ENCODE measurements around the gene SLC22A2. TPM values are rescaled to one million over a fixed set of nuclear protein-coding genes. Genes with fewer than 3 reads are reported as not detected.

SLC22A2 gene
- total RNA-seq, 4 donors from 2014 or later, result not detected

DNA sequence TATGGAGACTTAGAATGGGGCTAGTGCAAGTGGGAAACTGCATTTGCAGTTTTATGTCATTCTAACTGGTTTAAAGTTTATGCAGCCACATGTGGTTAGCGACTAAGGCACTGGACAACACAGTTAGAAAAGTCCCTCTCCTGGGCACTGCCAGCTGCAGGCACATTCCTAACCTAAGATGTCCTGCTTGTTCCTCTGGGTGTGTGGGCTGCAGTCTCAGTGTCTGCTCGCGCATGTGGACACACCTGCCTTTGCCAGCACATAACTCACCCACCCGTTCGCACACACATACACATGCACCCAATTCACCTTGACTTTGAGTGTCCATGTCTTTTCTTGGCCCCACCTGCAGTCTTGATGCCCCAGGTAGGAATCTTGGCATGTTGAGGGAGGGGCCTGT, 18.5 kb upstream of the SLC22A2 start:
- intact Hi-C loops (cut with DNase I; ENCODE audit: low total_unique reads), result no loop called here
- no peak for DNase-seq (ENCODE audit: low spot score in 2 of 2)
- no peak overlapping the region for H3K4me3 ChIP-seq (ENCODE audit: low read depth, poor library complexity, severe bottlenecking)
- no peak for TF ChIP-seq POLR2A (IDR thresholded peaks at IDR 0.05)
- TF ChIP-seq, protein P1, sequence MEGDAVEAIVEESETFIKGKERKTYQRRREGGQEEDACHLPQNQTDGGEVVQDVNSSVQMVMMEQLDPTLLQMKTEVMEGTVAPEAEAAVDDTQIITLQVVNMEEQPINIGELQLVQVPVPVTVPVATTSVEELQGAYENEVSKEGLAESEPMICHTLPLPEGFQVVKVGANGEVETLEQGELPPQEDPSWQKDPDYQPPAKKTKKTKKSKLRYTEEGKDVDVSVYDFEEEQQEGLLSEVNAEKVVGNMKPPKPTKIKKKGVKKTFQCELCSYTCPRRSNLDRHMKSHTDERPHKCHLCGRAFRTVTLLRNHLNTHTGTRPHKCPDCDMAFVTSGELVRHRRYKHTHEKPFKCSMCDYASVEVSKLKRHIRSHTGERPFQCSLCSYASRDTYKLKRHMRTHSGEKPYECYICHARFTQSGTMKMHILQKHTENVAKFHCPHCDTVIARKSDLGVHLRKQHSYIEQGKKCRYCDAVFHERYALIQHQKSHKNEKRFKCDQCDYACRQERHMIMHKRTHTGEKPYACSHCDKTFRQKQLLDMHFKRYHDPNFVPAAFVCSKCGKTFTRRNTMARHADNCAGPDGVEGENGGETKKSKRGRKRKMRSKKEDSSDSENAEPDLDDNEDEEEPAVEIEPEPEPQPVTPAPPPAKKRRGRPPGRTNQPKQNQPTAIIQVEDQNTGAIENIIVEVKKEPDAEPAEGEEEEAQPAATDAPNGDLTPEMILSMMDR (IDR thresholded peaks at IDR 0.05), result no peak
- 89% methylated on average over 5 of the region's 5 CpGs for WGBS, 2 donors

DNA sequence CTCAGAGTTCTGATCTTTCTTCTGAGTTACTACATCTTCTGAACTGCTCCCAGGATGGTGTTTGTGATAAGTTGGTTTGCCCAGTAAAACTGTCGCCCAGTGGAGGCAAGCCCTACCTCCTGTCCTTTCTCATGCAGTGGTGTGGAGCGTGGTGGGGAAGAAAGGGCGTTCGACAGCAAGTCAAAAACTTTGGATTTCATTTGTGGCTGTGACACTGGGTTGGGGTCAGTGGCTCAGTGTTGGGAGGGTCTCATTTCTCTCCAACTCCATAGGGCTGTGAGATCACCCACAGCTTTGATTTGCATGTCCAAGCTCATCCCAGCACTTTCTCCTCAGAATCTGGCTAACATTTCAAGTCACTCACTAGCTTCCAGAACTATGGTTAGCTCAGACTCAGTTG, 17.5 kb upstream of the SLC22A2 start:
- 82 to 96% methylated on average over 4 of the region's 4 CpGs for WGBS, 2 donors
- TF ChIP-seq, protein P1 (IDR thresholded peaks at IDR 0.05), result no peak
- TF ChIP-seq POLR2A (IDR thresholded peaks at IDR 0.05), result no peak
- no peak for DNase-seq (ENCODE audit: low spot score in 2 of 2)
- intact Hi-C loops (cut with DNase I; ENCODE audit: low total_unique reads), result no loop called here
- H3K4me3 ChIP-seq (ENCODE audit: low read depth, poor library complexity, severe bottlenecking), result no peak overlapping the region

DNA sequence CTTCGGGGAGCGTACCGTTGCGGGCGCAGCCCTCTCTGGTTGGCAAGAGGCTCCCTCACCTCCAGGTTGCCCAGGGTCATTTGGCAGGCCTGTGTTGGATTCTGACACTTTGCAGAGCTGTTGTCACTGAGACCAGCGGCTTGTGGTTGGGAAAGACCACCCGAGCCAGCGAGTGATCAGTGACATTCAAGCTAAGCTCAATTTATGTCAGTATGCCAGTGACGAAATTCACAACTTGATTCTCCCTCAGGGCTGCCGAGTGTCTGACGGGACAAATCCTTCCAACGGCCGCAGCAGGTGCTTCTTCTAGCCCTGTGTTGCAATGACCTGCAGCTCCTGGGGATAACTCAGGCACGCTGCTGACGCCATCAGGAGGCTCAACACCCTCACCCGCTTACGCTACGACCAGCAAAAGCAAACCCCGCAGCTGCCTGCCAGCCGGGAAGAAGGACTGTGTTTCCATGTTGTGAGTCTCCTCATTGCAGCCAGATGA, 16.9 kb upstream of the SLC22A2 start:
- no peak for DNase-seq (ENCODE audit: low spot score in 2 of 2)
- WGBS, 2 donors, result 73 to 75% methylated on average over 20 of the region's 20 CpGs
- no peak for TF ChIP-seq POLR2A (IDR thresholded peaks at IDR 0.05)
- TF ChIP-seq, protein P1 (IDR thresholded peaks at IDR 0.05), result no peak
- intact Hi-C loops (cut with DNase I; ENCODE audit: low total_unique reads), result no loop called here
- no peak overlapping the region for H3K4me3 ChIP-seq (ENCODE audit: low read depth, poor library complexity, severe bottlenecking)

DNA sequence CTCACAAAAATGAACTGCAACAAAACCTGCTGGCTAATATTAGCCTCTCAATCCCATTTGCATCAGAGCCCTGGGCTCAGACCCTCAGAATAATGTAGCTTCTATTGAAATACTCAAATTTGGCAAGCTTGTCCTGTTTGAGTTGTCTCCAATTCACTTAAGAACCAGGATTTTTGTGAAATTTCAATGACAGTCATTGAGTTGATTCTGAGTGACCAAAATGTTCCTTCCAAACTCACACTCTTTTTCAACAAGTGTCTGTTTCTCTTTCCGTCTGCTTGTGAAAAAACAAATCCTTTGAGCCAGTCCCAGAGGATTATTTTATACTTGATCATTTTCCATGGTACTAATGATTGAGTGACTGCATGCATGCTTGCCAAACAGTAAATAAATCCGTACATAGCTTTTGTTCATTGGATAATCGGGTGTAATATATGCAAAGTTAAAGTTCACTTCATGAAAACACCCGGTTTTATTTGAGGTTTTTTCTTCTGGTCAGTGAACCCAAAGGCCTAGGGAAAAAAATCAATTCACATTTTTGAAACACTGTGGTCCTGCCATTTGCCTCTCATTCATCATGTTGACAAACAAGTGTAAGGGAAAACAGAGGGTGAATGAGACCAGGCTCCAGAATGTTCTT, 16.4 kb upstream of the SLC22A2 start:
- no peak for TF ChIP-seq POLR2A (IDR thresholded peaks at IDR 0.05)
- TF ChIP-seq, protein P1 (IDR thresholded peaks at IDR 0.05), result no peak
- intact Hi-C loops (cut with DNase I; ENCODE audit: low total_unique reads), result no loop called here
- WGBS, 2 donors, result 62 to 76% methylated on average over 4 of the region's 4 CpGs
- no peak for DNase-seq (ENCODE audit: low spot score in 2 of 2)
- no peak overlapping the region for H3K4me3 ChIP-seq (ENCODE audit: low read depth, poor library complexity, severe bottlenecking)

DNA sequence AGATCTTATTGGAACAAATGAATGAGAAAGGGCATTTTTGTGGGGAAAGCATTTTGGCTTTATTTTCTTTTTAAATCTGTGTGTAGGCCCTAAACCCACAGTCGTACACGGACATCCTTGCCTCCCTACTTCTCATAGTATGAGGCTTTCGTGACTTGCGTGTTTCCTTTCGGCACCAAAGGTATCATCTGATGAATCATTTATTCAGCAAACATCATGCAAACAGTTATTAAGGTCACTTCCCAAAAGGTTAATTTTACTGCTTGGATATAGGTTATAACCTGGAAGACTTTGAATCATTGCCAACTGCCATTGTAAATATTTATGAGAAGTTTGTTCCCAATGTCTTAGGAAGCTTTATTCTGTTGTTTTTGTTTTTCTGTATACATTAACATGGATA, 15.1 kb upstream of the SLC22A2 start:
- no peak for DNase-seq (ENCODE audit: low spot score in 2 of 2)
- intact Hi-C loops (cut with DNase I; ENCODE audit: low total_unique reads), result no loop called here
- TF ChIP-seq, protein P1 (IDR thresholded peaks at IDR 0.05), result no peak
- TF ChIP-seq POLR2A (IDR thresholded peaks at IDR 0.05), result no peak
- WGBS, 2 donors, result 97 to 98% methylated on average over 5 of the region's 5 CpGs
- H3K4me3 ChIP-seq (ENCODE audit: low read depth, poor library complexity, severe bottlenecking), result no peak overlapping the region

DNA sequence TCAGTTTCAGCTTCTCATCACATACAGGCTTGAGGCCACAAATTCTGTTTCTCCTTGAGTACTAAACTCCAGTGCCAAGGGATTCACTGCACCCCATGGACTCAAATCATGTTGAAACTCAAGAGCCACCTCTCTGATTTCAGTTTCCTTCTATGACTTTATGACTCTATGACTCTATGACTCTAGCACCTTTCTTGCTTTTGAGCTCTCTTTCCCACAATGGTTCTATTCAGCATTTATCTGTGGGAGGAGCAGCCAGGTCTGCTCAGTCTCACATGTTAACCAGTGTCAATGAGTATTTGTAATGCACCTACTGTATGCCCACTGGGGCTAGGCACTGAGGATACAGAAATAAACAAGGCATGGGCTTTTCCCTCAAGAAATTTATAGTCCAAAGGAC, 14.6 kb upstream of the SLC22A2 start:
- TF ChIP-seq, protein P1 (IDR thresholded peaks at IDR 0.05), result no peak
- TF ChIP-seq POLR2A (IDR thresholded peaks at IDR 0.05), result no peak
- no peak for DNase-seq (ENCODE audit: low spot score in 2 of 2)
- intact Hi-C loops (cut with DNase I; ENCODE audit: low total_unique reads), result no loop called here
- no peak overlapping the region for H3K4me3 ChIP-seq (ENCODE audit: low read depth, poor library complexity, severe bottlenecking)

Data from lower leg skin (tissue), 4 donors.